Measurements from ENCODE around the gene CFAP53. TPM values are rescaled to one million over a fixed set of nuclear protein-coding genes. Genes with fewer than 3 reads are reported as not detected.
A peak's percentile ranks its signal among the peaks of the same experiment; 100 is the strongest.

CFAP53 gene
- total and polyA plus RNA-seq, 2 of the 13 experiments (the other 11 are each of a cell fraction or from before 2014, with no cell fraction given) = 0.05 to 0.07 TPM

DNA sequence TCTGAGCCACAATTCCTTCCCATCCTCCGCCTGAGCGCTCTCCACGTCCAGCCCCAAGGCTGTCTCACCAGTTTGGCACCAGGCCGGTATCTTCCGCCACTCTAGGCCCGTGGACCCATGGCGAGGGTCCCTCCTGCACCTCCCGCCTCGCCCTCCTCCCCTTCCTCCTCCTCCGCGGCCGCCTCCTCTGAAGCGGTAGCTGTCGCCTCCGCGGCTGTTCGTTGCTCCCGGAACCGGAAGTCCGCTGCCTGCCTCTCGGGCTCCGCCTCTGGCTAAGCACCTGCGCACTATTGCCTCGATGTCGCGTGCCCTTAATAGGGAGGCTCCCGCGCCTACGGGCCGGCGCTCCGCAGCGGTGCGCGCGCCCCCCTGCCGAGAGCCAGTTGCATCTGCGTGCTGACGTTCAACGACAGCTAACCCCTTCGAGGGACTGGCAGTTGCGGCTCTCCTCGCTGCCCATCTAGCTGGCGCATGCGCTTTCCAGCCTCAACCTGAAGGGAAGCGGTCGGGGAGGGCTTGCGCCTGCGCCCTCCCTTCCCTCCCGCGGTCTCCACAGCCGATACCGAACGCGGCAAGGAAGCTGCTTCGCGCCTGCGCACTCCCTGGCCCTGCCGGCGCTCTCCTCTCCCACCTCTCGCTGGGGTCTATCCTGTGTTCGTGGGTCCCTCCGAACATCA is 15.1 kb upstream of the CFAP53 start, which contains the start of gene MBD1 (continued):
- TF ChIP-seq, protein P1, sequence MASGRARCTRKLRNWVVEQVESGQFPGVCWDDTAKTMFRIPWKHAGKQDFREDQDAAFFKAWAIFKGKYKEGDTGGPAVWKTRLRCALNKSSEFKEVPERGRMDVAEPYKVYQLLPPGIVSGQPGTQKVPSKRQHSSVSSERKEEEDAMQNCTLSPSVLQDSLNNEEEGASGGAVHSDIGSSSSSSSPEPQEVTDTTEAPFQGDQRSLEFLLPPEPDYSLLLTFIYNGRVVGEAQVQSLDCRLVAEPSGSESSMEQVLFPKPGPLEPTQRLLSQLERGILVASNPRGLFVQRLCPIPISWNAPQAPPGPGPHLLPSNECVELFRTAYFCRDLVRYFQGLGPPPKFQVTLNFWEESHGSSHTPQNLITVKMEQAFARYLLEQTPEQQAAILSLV (CRISPR knock-in tag; IDR thresholded peaks at IDR 0.05; ENCODE audit: borderline replicate concordance) = peak; percentile 48
- TF ChIP-seq BRD4 (CRISPR knock-in tag; IDR thresholded peaks at IDR 0.05) = peak; percentile 81; the same call in 1 of the 2 replicates
- TF ChIP-seq, protein P2, sequence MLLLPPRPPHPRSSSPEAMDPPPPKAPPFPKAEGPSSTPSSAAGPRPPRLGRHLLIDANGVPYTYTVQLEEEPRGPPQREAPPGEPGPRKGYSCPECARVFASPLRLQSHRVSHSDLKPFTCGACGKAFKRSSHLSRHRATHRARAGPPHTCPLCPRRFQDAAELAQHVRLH (CRISPR knock-in tag; IDR thresholded peaks at IDR 0.05; ENCODE audit: borderline replicate concordance, low read depth) = peak; percentile 49; the same call in 1 of the 2 replicates
- TF ChIP-seq, protein P3, sequence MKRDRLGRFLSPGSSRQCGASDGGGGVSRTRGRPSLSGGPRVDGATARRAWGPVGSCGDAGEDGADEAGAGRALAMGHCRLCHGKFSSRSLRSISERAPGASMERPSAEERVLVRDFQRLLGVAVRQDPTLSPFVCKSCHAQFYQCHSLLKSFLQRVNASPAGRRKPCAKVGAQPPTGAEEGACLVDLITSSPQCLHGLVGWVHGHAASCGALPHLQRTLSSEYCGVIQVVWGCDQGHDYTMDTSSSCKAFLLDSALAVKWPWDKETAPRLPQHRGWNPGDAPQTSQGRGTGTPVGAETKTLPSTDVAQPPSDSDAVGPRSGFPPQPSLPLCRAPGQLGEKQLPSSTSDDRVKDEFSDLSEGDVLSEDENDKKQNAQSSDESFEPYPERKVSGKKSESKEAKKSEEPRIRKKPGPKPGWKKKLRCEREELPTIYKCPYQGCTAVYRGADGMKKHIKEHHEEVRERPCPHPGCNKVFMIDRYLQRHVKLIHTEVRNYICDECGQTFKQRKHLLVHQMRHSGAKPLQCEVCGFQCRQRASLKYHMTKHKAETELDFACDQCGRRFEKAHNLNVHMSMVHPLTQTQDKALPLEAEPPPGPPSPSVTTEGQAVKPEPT (CRISPR knock-in tag; IDR thresholded peaks at IDR 0.05; ENCODE audit: low read depth) = peak; percentile 22
- no peak for TF ChIP-seq HNF4G (IDR thresholded peaks at IDR 0.05; ENCODE audit: borderline replicate concordance, low read depth, low read length)
- TF ChIP-seq HNF4G (CRISPR knock-in tag; IDR thresholded peaks at IDR 0.05; ENCODE audit: borderline replicate concordance, low read depth) = no peak
- peak; percentile 69; the same call in 1 of the 2 replicates for TF ChIP-seq MIXL1 (CRISPR knock-in tag; IDR thresholded peaks at IDR 0.05)
- TF ChIP-seq, protein P4, sequence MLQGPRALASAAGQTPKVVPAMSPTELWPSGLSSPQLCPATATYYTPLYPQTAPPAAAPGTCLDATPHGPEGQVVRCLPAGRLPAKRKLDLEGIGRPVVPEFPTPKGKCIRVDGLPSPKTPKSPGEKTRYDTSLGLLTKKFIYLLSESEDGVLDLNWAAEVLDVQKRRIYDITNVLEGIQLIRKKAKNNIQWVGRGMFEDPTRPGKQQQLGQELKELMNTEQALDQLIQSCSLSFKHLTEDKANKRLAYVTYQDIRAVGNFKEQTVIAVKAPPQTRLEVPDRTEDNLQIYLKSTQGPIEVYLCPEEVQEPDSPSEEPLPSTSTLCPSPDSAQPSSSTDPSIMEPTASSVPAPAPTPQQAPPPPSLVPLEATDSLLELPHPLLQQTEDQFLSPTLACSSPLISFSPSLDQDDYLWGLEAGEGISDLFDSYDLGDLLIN (CRISPR knock-in tag; IDR thresholded peaks at IDR 0.05; ENCODE audit: borderline replicate concordance) = 0 out of 2 replicates have a peak, but pooled peaks have one; percentile 60
- TF ChIP-seq, protein P5, sequence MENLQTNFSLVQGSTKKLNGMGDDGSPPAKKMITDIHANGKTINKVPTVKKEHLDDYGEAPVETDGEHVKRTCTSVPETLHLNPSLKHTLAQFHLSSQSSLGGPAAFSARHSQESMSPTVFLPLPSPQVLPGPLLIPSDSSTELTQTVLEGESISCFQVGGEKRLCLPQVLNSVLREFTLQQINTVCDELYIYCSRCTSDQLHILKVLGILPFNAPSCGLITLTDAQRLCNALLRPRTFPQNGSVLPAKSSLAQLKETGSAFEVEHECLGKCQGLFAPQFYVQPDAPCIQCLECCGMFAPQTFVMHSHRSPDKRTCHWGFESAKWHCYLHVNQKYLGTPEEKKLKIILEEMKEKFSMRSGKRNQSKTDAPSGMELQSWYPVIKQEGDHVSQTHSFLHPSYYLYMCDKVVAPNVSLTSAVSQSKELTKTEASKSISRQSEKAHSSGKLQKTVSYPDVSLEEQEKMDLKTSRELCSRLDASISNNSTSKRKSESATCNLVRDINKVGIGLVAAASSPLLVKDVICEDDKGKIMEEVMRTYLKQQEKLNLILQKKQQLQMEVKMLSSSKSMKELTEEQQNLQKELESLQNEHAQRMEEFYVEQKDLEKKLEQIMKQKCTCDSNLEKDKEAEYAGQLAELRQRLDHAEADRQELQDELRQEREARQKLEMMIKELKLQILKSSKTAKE (CRISPR knock-in tag; IDR thresholded peaks at IDR 0.05; ENCODE audit: borderline replicate concordance) = 0 out of 2 replicates have a peak, but pooled peaks have one; percentile 43
- peak; percentile 70; the same call in 1 of the 2 replicates for TF ChIP-seq ZNF776 (CRISPR knock-in tag; IDR thresholded peaks at IDR 0.05)
- TF ChIP-seq YEATS2 (CRISPR knock-in tag; IDR thresholded peaks at IDR 0.05; ENCODE audit: borderline replicate concordance) = peak; percentile 86
- peak; percentile 83 for TF ChIP-seq SRSF1 (optimal IDR thresholded peaks at IDR 0.05; ENCODE audit: low read depth, low read length)
- no peak for TF ChIP-seq ZNF12 (CRISPR knock-in tag; IDR thresholded peaks at IDR 0.05)
- no peak for TF ChIP-seq HHEX (CRISPR knock-in tag; IDR thresholded peaks at IDR 0.05)
- TF ChIP-seq SAP130 (CRISPR knock-in tag; IDR thresholded peaks at IDR 0.05; ENCODE audit: low read depth) = peak; percentile 95
- peak; percentile 65 for TF ChIP-seq NFYC (CRISPR knock-in tag; IDR thresholded peaks at IDR 0.05)
- peak; percentile 44 for TF ChIP-seq HDAC2 (CRISPR knock-in tag; IDR thresholded peaks at IDR 0.05)
- TF ChIP-seq HIVEP1 (CRISPR knock-in tag; IDR thresholded peaks at IDR 0.05) = peak; percentile 27; the same call in 1 of the 2 replicates
- 0 out of 2 replicates have a peak, but pooled peaks have one; percentile 50 for TF ChIP-seq TOE1 (CRISPR knock-in tag; IDR thresholded peaks at IDR 0.05)
- TF ChIP-seq, protein P6, sequence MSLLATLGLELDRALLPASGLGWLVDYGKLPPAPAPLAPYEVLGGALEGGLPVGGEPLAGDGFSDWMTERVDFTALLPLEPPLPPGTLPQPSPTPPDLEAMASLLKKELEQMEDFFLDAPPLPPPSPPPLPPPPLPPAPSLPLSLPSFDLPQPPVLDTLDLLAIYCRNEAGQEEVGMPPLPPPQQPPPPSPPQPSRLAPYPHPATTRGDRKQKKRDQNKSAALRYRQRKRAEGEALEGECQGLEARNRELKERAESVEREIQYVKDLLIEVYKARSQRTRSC (CRISPR knock-in tag; IDR thresholded peaks at IDR 0.05; ENCODE audit: low read depth) = no peak
- no peak for TF ChIP-seq ZNF703 (CRISPR knock-in tag; IDR thresholded peaks at IDR 0.05; ENCODE audit: borderline replicate concordance)
- TF ChIP-seq REXO4 (CRISPR knock-in tag; IDR thresholded peaks at IDR 0.05; ENCODE audit: borderline replicate concordance) = 0 out of 2 replicates have a peak, but pooled peaks have one; percentile 30
- TF ChIP-seq ZFX (CRISPR knock-in tag; IDR thresholded peaks at IDR 0.05; ENCODE audit: low read depth) = peak; percentile 93
